H1 (cell line): ENCODE measurements around the gene CEACAM20. TPM values are rescaled to one million over a fixed set of nuclear protein-coding genes. Genes with fewer than 3 reads are reported as not detected.

Experiments used
- CTCF ChIA-PET: fragments of 300-600 bp; sonication (Branson Sonifier 250); formaldehyde crosslinking; loops from one replicate; lab custom pipeline; 2021; ENCODE audit not compliant: partially characterized antibody; lab: Charles Lee
- POLR2A ChIA-PET: fragments of 300-600 bp; sonication (Branson Sonifier 250); formaldehyde crosslinking; loops from one replicate; lab custom pipeline; 2021; ENCODE audit warnings: inconsistent platforms; ENCODE audit not compliant: partially characterized antibody; lab: Charles Lee
- DNase-seq, 2 experiments: peaks; one replicate each; pipeline versions ENCODE4 v3.0.0 to v3.0.0-alpha.2; 2010 to 2022; ENCODE audit warnings: low spot score in 2 of 2, low read depth in 1 of 2, mixed read lengths in 1 of 2
- FAIRE-seq: peaks from 2 replicates; lab custom pipeline; 2011; peaks lifted over from hg19 to GRCh38; lab: Jason Lieb, UNC
- H2AFZ ChIP-seq: 2 replicates; pipeline ENCODE4 v1.8.1; 2012; ENCODE audit warnings: low read length, inconsistent platforms
- H2AK5ac ChIP-seq: 2 replicates; pipeline ENCODE4 v1.6.1; 2013; ENCODE audit warnings: low read depth, low read length
- H2BK120ac ChIP-seq: replicated peaks from 2 replicates; pipeline ENCODE3; 2013; ENCODE audit warnings: low read depth, low read length, inconsistent platforms
- H2BK12ac ChIP-seq: 2 replicates; pipeline ENCODE4 v1.6.1; 2013; ENCODE audit warnings: low read depth, low read length
- H2BK15ac ChIP-seq: 2 replicates; pipeline ENCODE4 v1.6.1; 2013; ENCODE audit warnings: low read length
- H2BK20ac ChIP-seq: 2 replicates; pipeline ENCODE4 v1.6.1; 2013; ENCODE audit warnings: low read length
- H2BK5ac ChIP-seq: 2 replicates; pipeline ENCODE4 v1.6.1; 2013; ENCODE audit warnings: low read depth, low read length
- H3K14ac ChIP-seq: 2 replicates; pipeline ENCODE4 v1.6.1; 2013; ENCODE audit warnings: inconsistent platforms; ENCODE audit not compliant: insufficient read length
- H3K18ac ChIP-seq: 2 replicates; pipeline ENCODE4 v1.6.1; 2013; ENCODE audit warnings: low read length; ENCODE audit errors: extremely low read depth
- H3K23ac ChIP-seq: 2 replicates; pipeline ENCODE4 v1.6.1; 2013; ENCODE audit warnings: inconsistent platforms; ENCODE audit not compliant: insufficient read length
- H3K23me2 ChIP-seq: 2 replicates; pipeline ENCODE4 v1.6.1; 2013; ENCODE audit warnings: low read depth, low read length
- H3K27ac ChIP-seq: 2 replicates; pipeline ENCODE4 v1.6.1; 2011; ENCODE audit warnings: low read depth, low read length, inconsistent platforms
- H3K27me3 ChIP-seq, 4 experiments: replicated peaks in 1 of 4; 1 replicate in 1 of 4; 2 replicates in 3 of 4; pipeline versions ENCODE4 v1.6.1 to v1.8.1; 2011 to 2013; ENCODE audit warnings: low read length in 3 of 4, mild to moderate bottlenecking in 3 of 4, inconsistent platforms in 2 of 4, mixed read lengths in 2 of 4, moderate library complexity in 1 of 4; ENCODE audit not compliant: control insufficient read depth in 3 of 4, insufficient read depth in 3 of 4; ENCODE audit errors: extremely low read depth in 1 of 4
- H3K36me3 ChIP-seq, 4 experiments: 2 replicates each; pipeline versions ENCODE4 v1.6.1 to v1.8.1; 2011 to 2013; ENCODE audit warnings: mild to moderate bottlenecking in 4 of 4, low read length in 3 of 4, moderate library complexity in 2 of 4, control low read depth in 1 of 4, inconsistent platforms in 1 of 4; ENCODE audit not compliant: insufficient read depth in 4 of 4, control insufficient read depth in 2 of 4
- H3K4ac ChIP-seq: replicated peaks from 2 replicates; pipeline ENCODE3; 2013; ENCODE audit warnings: low read length, low read depth, mixed read lengths, inconsistent platforms; ENCODE audit not compliant: insufficient read length
- H3K4me1 ChIP-seq, 4 experiments: replicated peaks in 1 of 4; 1 replicate in 1 of 4; 2 replicates in 3 of 4; pipeline versions ENCODE4 v1.6.1 to v1.8.1; 2011 to 2013; ENCODE audit warnings: low read length in 3 of 4, inconsistent platforms in 2 of 4, mixed read lengths in 1 of 4; ENCODE audit not compliant: insufficient read depth in 4 of 4, control insufficient read depth in 3 of 4
- H3K4me2 ChIP-seq, 2 experiments: 2 replicates each; pipeline versions ENCODE4 v1.6.1 to v1.8.1; 2011 to 2013; ENCODE audit warnings: low read depth in 2 of 2, low read length in 2 of 2, control low read depth in 1 of 2, inconsistent platforms in 1 of 2, mild to moderate bottlenecking in 1 of 2; ENCODE audit not compliant: insufficient read depth in 1 of 2
- H3K4me3 ChIP-seq, 4 experiments: fragments of 200-600, 300-600 bp in 1 of 4; sonication (generic), shearing (Covaris generic), sonication (Bioruptor Twin) in 1 of 4; 2 replicates each; pipeline versions ENCODE4 v1.5.1 to v1.8.1; 2011 to 2016; ENCODE audit warnings: low read length in 4 of 4, low read depth in 3 of 4, control low read depth in 2 of 4, inconsistent platforms in 2 of 4, mild to moderate bottlenecking in 2 of 4, mixed read lengths in 1 of 4, moderate library complexity in 1 of 4; ENCODE audit not compliant: insufficient read depth in 2 of 4; ENCODE audit errors: extremely low read depth in 1 of 4
- H3K56ac ChIP-seq: replicated peaks from 2 replicates; pipeline ENCODE3; 2013; ENCODE audit warnings: low read depth, mild to moderate bottlenecking, mixed read lengths, low read length, inconsistent platforms; ENCODE audit not compliant: insufficient read length
- H3K79me1 ChIP-seq: 2 replicates; pipeline ENCODE4 v1.6.1; 2013; ENCODE audit warnings: low read depth, low read length, control low read depth
- H3K79me2 ChIP-seq, 2 experiments: 2 replicates each; pipeline versions ENCODE4 v1.6.1 to v1.8.1; 2012 to 2013; ENCODE audit warnings: low read length in 2 of 2, mild to moderate bottlenecking in 2 of 2, inconsistent platforms in 1 of 2; ENCODE audit not compliant: insufficient read depth in 2 of 2, control insufficient read depth in 1 of 2
- H3K9ac ChIP-seq, 4 experiments: replicated peaks in 1 of 4; 1 replicate in 1 of 4; 2 replicates in 3 of 4; pipeline versions ENCODE4 v1.6.1 to v1.8.1; 2011 to 2013; ENCODE audit warnings: low read depth in 3 of 4, low read length in 3 of 4, control low read depth in 2 of 4, mild to moderate bottlenecking in 2 of 4, moderate library complexity in 2 of 4, inconsistent platforms in 1 of 4; ENCODE audit errors: extremely low read depth in 1 of 4
- H3K9me3 ChIP-seq, 2 experiments: 2 replicates each; pipeline versions ENCODE4 v1.6.1 to v1.8.1; 2012 to 2013; ENCODE audit warnings: mild to moderate bottlenecking in 2 of 2, moderate library complexity in 2 of 2, control low read depth in 1 of 2, inconsistent platforms in 1 of 2, low read depth in 1 of 2, low read length in 1 of 2, mixed read lengths in 1 of 2; ENCODE audit not compliant: insufficient read depth in 2 of 2
- H4K20me1 ChIP-seq, 2 experiments: replicated peaks in 1 of 2; 2 replicates each; pipeline versions ENCODE3 to v1.8.1; 2011 to 2013; ENCODE audit warnings: inconsistent platforms in 2 of 2, low read length in 2 of 2, mild to moderate bottlenecking in 1 of 2; ENCODE audit not compliant: insufficient read depth in 2 of 2, control insufficient read depth in 1 of 2
- H4K5ac ChIP-seq: 2 replicates; pipeline ENCODE4 v1.6.1; 2013; ENCODE audit warnings: low read length, low read depth, mixed read lengths, inconsistent platforms; ENCODE audit not compliant: insufficient read length
- H4K8ac ChIP-seq: 2 replicates; pipeline ENCODE4 v1.8.0; 2013; ENCODE audit warnings: mild to moderate bottlenecking, moderate library complexity, low read length, inconsistent platforms; ENCODE audit not compliant: insufficient read depth; ENCODE audit errors: extremely low read depth
- H4K91ac ChIP-seq: replicated peaks from 2 replicates; pipeline ENCODE3; 2013; ENCODE audit warnings: low read length, mixed read lengths, inconsistent platforms; ENCODE audit not compliant: insufficient read length
- JUN ChIP-seq: IDR thresholded peaks from 2 replicates; pipeline ENCODE4 v1.6.1; 2011; ENCODE audit warnings: low read depth, mild to moderate bottlenecking, improper control_type of control experiment, low read length
- KDM4A ChIP-seq: IDR thresholded peaks from one replicate; pipeline ENCODE4 v1.7.1; 2012; ENCODE audit warnings: low read depth, mild to moderate bottlenecking, moderate library complexity, low read length, inconsistent platforms; ENCODE audit not compliant: severe bottlenecking
- POLR2A ChIP-seq, 2 experiments: IDR thresholded peaks; 1 replicate in 1 of 2; 2 replicates in 1 of 2; pipeline ENCODE4 v1.6.1; 2011; ENCODE audit warnings: low read depth in 2 of 2, low read length in 2 of 2, mild to moderate bottlenecking in 2 of 2; ENCODE audit errors: control extremely low read depth in 1 of 2
- RBBP5 ChIP-seq: IDR thresholded peaks from 2 replicates; pipeline ENCODE4 v1.7.1; 2012; ENCODE audit warnings: low read depth, mild to moderate bottlenecking, inconsistent platforms, low read length, moderate library complexity, borderline replicate concordance
- RNF2 ChIP-seq: fragments of 200-900, 300-1000 bp; sonication (generic); IDR thresholded peaks from 2 replicates; pipeline ENCODE4 v1.7.1; 2016; ENCODE audit warnings: borderline replicate concordance, low read depth, mild to moderate bottlenecking, antibody characterized with exemption, low read length; ENCODE audit not compliant: poor library complexity, severe bottlenecking; ENCODE audit errors: missing control alignments
- SP1 ChIP-seq: IDR thresholded peaks from 2 replicates; pipeline ENCODE4 v1.6.1; 2011; ENCODE audit warnings: low read depth, low read length
- WGBS, 2 experiments: shearing (Covaris generic) in 1 of 2; methylation state at CpG; one replicate each; pipeline versions ENCODE4 v1.1.6 to v1.1.7; 2013 to 2015; ENCODE audit warnings: low lambda C conversion rate in 2 of 2, mixed read lengths in 2 of 2, inconsistent platforms in 1 of 2, low coverage in 1 of 2, missing lambda C conversion rate in 1 of 2; ENCODE audit not compliant: insufficient replicate concordance in 2 of 2, insufficient coverage in 1 of 2, insufficient read length in 1 of 2; ENCODE audit errors: extremely low coverage in 1 of 2, missing lambda C conversion rate in 1 of 2; 5-methylcytosine and 5-hydroxymethylcytosine counted together
- polyA plus RNA-seq, 7 experiments: library from polyadenylated mRNA; depleted of rRNA in 3 of 7; stranded (reverse) in 5 of 7; unstranded in 2 of 7; fragments of >200 nt in 5 of 7; fragments of 200-250 nt in 2 of 7; gene quantifications; 1 replicate in 5 of 7; 2 replicates in 1 of 7; 4 replicates in 1 of 7; pipeline versions ENCODE4 v1.2.1 to v1.2.3, GENCODE V29; 2011 to 2013; ENCODE audit warnings: missing spikeins in 2 of 7, mixed read lengths in 2 of 7
- total RNA-seq: library from RNA; stranded (reverse); fragmentation: NEBNext Ultra II Directional; extraction: Animal tissue kit (Norgen Biotek cat#: 25700); gene quantifications from 2 replicates; pipeline ENCODE4 v1.2.1, GENCODE V29; 2021

CEACAM20 gene
- total and polyA plus RNA-seq, 2 of the 8 experiments (the other 6 are each of a cell fraction or from before 2014, with no cell fraction given): not detected

GRCh38 chr19:44549507-44549906, 20.0 kb upstream of the CEACAM20 start:
- H3K27me3 ChIP-seq: no peaks in the 10 kb centered on the region
- H4K5ac ChIP-seq: no peak overlapping the region
- TF ChIP-seq POLR2A (IDR thresholded peaks at IDR 0.05; ENCODE audit: control extremely low read depth in 1 of 2, low read depth in 2 of 2, low read length in 2 of 2) (no peak), JUN (no peak), RBBP5 (no peak), SP1 (no peak), RNF2 (no peak), KDM4A (no peak)
- no peak overlapping the region for H2BK5ac ChIP-seq
- FAIRE-seq (no peak), DNase-seq (no peak)
- H3K23ac ChIP-seq: no peak overlapping the region
- H2AFZ ChIP-seq: no peak overlapping the region
- H3K4me2 ChIP-seq: no peak overlapping the region
- H3K79me2 ChIP-seq: no peaks in the 10 kb centered on the region
- peaks cover 8% of the 10 kb centered on the region in 2 experiments for H3K9me3 ChIP-seq
- no peak overlapping the region for H3K9ac ChIP-seq
- no peaks in the 10 kb centered on the region for H4K20me1 ChIP-seq
- H3K4me3 ChIP-seq: no peak overlapping the region
- no peaks in the 10 kb centered on the region for H3K4me1 ChIP-seq
- H3K36me3 ChIP-seq: no peaks in the 10 kb centered on the region
- ChIA-PET POLR2A (no interaction called here), CTCF (no interaction called here)
- no peaks in the 10 kb centered on the region for H3K23me2 ChIP-seq
- H2BK120ac ChIP-seq: no peak overlapping the region
- no peak overlapping the region for H2BK12ac ChIP-seq
- H2AK5ac ChIP-seq: no peak overlapping the region
- H2BK15ac ChIP-seq: no peak overlapping the region
- H3K27ac ChIP-seq: no peak overlapping the region
- WGBS, 2 experiments: 91% methylated on average over 3 of the region's 3 CpGs; no CpG with 5 or more reads in 1 of the 2 experiments
- H4K91ac ChIP-seq: no peak overlapping the region
- H3K14ac ChIP-seq: no peak overlapping the region
- H2BK20ac ChIP-seq: no peak overlapping the region
- H3K56ac ChIP-seq: no peak overlapping the region
- H3K4ac ChIP-seq: no peak overlapping the region
- no peak overlapping the region for H3K18ac ChIP-seq
- no peak overlapping the region for H4K8ac ChIP-seq
- no peaks in the 10 kb centered on the region for H3K79me1 ChIP-seq
